Stromal cell of bone marrow (primary cell): ENCODE results near the gene SLC25A43.
A peak's percentile ranks its signal among the peaks of the same experiment; 100 is the strongest.
"Not testable (repeated sequence)": the region's sequence is repeated elsewhere in the genome, so short reads cannot be mapped to it uniquely, and the experiment has no call there.

ENCODE experiments used
- DNase-seq: peaks from one replicate; pipeline ENCODE4 v3.0.0-alpha.2; 2012; ENCODE audit warnings: low read depth

Gene SLC25A43

GRCh38 chrX:119468551-119469312, 69.6 kb downstream of the SLC25A43 start:
- DNase-seq: peak; percentile 51

GRCh38 chrX:119469313-119469635, 70.1 kb downstream of the SLC25A43 start:
- no peak for DNase-seq

GRCh38 chrX:119474615-119475388, 75.7 kb downstream of the SLC25A43 start:
- no peak for DNase-seq

- no peak for DNase-seq
Measured at GRCh38 chrX:119475389-119476101, 76.4 kb downstream of the SLC25A43 start.

- DNase-seq: peak; percentile 82
Measured at GRCh38 chrX:119477812-119478232, 78.7 kb downstream of the SLC25A43 start.

- no peak for DNase-seq
Measured at GRCh38 chrX:119478504-119478903, 79.4 kb downstream of the SLC25A43 start.

GRCh38 chrX:119479845-119480244, 80.7 kb downstream of the SLC25A43 start:
- DNase-seq: no peak

GRCh38 chrX:119481323-119481801, 82.2 kb downstream of the SLC25A43 start:
- no peak for DNase-seq

GRCh38 chrX:119482041-119482440, 82.9 kb downstream of the SLC25A43 start:
- DNase-seq: no peak

GRCh38 chrX:119482481-119483480, 83.6 kb downstream of the SLC25A43 start:
- DNase-seq: peak; percentile 11

- DNase-seq: no peak
Measured at GRCh38 chrX:119486745-119487144, 87.6 kb downstream of the SLC25A43 start.

GRCh38 chrX:119487766-119488165, 88.6 kb downstream of the SLC25A43 start:
- not testable (repeated sequence) for DNase-seq

- DNase-seq: peak; percentile 30
Measured at GRCh38 chrX:119488749-119489148, 89.6 kb downstream of the SLC25A43 start.

- DNase-seq: no peak
Measured at GRCh38 chrX:119489212-119490074, 90.3 kb downstream of the SLC25A43 start.

- no peak for DNase-seq
Measured at GRCh38 chrX:119492463-119492862, 93.3 kb downstream of the SLC25A43 start.

GRCh38 chrX:119493851-119494495, 94.8 kb downstream of the SLC25A43 start:
- not testable (repeated sequence) for DNase-seq

GRCh38 chrX:119495734-119496726, 96.9 kb downstream of the SLC25A43 start:
- DNase-seq: no peak

- no peak for DNase-seq
Measured at GRCh38 chrX:119497185-119497584, 98.0 kb downstream of the SLC25A43 start.
